ENCODE data around the gene TSEN15. TPM values are rescaled to one million over a fixed set of nuclear protein-coding genes. Genes with fewer than 3 reads are reported as not detected.
A peak's percentile ranks its signal among the peaks of the same experiment; 100 is the strongest.
"Not testable (repeated sequence)": the region's sequence is repeated elsewhere in the genome, so short reads cannot be mapped to it uniquely, and the experiment has no call there.

The TSEN15 gene
- total RNA-seq, 6 donors from 2014 or later = 25.0 to 39.9 (median 27.3) TPM

DNA sequence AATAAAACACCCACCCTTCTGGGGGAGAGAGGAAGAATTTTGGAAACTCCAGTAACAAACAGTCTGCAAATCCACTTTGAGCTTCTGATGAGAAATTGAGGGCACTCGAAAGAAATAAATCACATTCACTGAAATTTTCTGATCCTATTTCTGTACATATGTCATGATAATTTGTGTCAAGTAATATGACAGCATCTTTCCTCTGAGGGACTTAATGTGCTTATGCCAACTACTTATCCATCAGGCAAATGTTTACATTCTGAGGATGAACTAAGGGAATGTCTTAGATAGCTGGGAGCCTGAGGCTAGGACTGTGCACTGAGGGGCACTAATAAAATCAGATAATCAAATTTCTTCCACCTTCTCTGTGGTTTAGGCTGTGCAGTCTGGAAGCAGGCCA is 44.5 kb downstream of the TSEN15 start:
- no peaks in the 10 kb centered on the region for H3K4me1 ChIP-seq
- 96 to 100% methylated on average over 1 of the region's 1 CpG for WGBS, 2 donors

DNA sequence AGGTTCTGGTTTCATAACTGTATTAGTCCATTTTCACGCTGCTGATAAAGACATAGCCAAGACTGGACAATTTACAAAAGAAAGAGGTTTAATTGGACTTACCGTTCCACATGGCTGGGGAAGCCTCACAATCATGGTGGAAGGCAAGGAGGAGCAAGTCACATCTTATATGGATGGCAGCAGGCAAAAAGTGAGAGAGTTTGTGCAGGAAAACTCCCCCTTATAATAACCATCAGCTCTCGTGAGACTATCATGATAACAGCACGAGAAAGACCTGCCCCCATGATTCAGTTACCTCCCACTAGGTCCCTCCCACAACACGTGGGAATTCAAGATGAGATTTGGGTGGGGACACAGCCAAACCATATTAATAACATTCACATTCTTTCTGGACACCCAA is 45.0 kb downstream of the TSEN15 start:
- 94 to 97% methylated on average over 5 of the region's 5 CpGs for WGBS, 2 donors
- not testable (repeated sequence) for H3K9me3 ChIP-seq; DNase-seq; H3K27ac ChIP-seq; H3K27me3 ChIP-seq; H3K4me3 ChIP-seq; H3K4me1 ChIP-seq; H3K36me3 ChIP-seq; ATAC-seq (ENCODE audit: low FRiP score in 2 of 2)

More for the DNA sequence above, 44.5 kb downstream of the TSEN15 start:
- no peaks in the 10 kb centered on the region for H3K27me3 ChIP-seq
- no peak overlapping the region for H3K27ac ChIP-seq
- TF ChIP-seq, protein P1, sequence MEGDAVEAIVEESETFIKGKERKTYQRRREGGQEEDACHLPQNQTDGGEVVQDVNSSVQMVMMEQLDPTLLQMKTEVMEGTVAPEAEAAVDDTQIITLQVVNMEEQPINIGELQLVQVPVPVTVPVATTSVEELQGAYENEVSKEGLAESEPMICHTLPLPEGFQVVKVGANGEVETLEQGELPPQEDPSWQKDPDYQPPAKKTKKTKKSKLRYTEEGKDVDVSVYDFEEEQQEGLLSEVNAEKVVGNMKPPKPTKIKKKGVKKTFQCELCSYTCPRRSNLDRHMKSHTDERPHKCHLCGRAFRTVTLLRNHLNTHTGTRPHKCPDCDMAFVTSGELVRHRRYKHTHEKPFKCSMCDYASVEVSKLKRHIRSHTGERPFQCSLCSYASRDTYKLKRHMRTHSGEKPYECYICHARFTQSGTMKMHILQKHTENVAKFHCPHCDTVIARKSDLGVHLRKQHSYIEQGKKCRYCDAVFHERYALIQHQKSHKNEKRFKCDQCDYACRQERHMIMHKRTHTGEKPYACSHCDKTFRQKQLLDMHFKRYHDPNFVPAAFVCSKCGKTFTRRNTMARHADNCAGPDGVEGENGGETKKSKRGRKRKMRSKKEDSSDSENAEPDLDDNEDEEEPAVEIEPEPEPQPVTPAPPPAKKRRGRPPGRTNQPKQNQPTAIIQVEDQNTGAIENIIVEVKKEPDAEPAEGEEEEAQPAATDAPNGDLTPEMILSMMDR (IDR thresholded peaks at IDR 0.05) = no peak
- TF ChIP-seq POLR2AphosphoS5 (IDR thresholded peaks at IDR 0.05) = no peak
- TF ChIP-seq POLR2A (IDR thresholded peaks at IDR 0.05) = no peak
- TF ChIP-seq EP300 (IDR thresholded peaks at IDR 0.05) = no peak
- H3K9me3 ChIP-seq = no peaks in the 10 kb centered on the region
- no peaks in the 10 kb centered on the region for H3K36me3 ChIP-seq
- no peak overlapping the region for H3K4me3 ChIP-seq
- DNase-seq = no peak
- no peak for ATAC-seq (ENCODE audit: low FRiP score in 2 of 2)

DNA sequence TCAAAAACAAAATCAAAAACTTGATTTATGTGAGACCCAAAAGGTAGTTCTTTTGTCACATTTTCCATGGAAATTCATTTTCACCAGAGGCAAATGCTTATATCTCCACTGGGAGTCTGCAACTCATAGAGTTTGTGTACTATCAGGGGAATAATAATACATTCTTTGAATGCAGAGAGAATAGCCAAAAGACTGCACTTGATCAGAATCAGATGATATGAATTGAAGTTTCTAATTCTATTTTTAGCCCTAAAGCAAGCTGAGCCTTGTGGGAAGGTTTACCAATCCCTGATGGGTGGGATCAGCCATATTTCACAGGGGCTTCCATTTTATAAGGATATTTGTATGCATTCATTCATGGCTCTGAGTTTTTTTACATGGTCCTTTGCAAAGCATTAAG is 49.6 kb downstream of the TSEN15 start:
- TF ChIP-seq, protein P1 (IDR thresholded peaks at IDR 0.05) = no peak
- Histone ChIP-seq H3K4me1 (no peaks in the 10 kb centered on the region), H3K4me3 (no peak overlapping the region), H3K27me3 (no peaks in the 10 kb centered on the region), H3K36me3 (no peaks in the 10 kb centered on the region), H3K27ac (no peak overlapping the region), H3K9me3 (peaks cover 0 to 3% (median 0%) of the 10 kb centered on the region in 4 donors)
- DNase-seq (no peak), ATAC-seq (ENCODE audit: low FRiP score in 2 of 2) (no peak)

DNA sequence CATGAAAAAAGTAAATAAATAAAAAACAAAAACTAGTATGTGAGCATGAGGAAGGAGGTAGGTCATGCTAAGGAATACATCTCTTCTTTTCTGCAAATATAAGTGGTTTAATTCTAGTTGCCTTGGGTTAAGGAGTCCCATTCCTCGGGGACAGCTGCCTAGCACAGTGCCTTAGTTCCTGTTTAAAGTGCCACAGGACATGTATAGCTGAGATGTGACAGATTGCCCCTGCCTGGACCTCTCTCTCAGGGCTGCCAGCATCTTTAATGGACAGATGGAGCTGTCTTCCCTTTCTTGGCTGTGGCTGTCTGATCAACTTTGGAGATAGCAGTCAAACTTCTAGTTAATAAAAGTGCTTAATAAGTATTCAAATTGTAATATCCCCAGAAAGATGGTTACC is 50.0 kb downstream of the TSEN15 start:
- 48 to 59% methylated on average over 1 of the region's 1 CpG for WGBS, 2 donors
- Histone ChIP-seq H3K4me1 (no peaks in the 10 kb centered on the region), H3K27ac (no peak overlapping the region), H3K4me3 (no peak overlapping the region), H3K36me3 (no peaks in the 10 kb centered on the region), H3K27me3 (no peaks in the 10 kb centered on the region), H3K9me3 (peaks cover 0 to 3% (median 0%) of the 10 kb centered on the region in 4 donors)
- ATAC-seq (ENCODE audit: low FRiP score in 2 of 2) = no peak
- TF ChIP-seq EP300 (IDR thresholded peaks at IDR 0.05) = no peak
- no peak for TF ChIP-seq POLR2AphosphoS5 (IDR thresholded peaks at IDR 0.05)
- TF ChIP-seq, protein P1 (IDR thresholded peaks at IDR 0.05) = no peak
- TF ChIP-seq POLR2A (IDR thresholded peaks at IDR 0.05) = no peak
- no peak for DNase-seq

DNA sequence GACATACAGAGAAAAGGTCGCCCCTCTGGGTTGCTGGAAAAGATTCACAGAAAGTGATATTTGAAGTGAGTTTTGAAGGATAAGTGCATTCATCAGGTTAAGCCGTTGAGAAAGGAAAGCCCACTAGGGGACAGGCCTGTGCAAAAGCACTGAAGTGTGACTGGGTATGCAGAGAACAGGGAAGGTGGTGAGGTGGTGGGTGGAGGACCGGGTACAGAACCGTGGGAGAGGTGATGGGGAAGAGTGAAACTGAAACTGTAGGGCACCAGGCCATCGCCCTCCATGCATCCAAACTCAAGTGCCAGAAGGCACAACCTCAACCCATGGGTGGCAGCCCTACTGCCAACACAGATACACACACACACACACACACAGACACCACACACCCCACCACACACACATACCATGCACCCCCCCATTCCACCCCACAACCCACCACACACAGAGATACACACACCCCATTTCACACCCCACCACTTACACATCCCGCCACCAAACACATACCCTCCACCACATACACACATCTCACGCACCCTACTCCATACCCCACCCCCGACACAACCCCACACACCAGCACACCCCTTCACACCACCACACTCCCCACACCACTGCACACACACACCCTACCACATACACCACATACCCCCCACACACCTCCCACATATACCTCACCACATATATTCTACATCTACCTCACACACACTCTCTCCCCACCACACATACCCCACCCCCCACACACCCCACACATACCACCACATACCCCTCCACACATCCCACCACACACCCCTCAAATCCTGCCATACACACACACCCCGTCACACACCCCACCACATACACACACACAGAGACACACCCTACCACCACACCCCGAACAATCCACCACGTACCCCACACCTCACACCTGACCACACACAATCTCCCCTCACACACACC is 59.0 kb downstream of the TSEN15 start:
- Histone ChIP-seq H3K9me3 (no peaks in the 10 kb centered on the region), H3K4me1 (no peaks in the 10 kb centered on the region), H3K27me3 (no peaks in the 10 kb centered on the region), H3K4me3 (no peak overlapping the region), H3K27ac (no peak overlapping the region), H3K36me3 (no peaks in the 10 kb centered on the region)
- DNase-seq (no peak), ATAC-seq (ENCODE audit: low FRiP score in 2 of 2) (peak in 1 of 2 donors; percentile 49)
- TF ChIP-seq POLR2AphosphoS5 (IDR thresholded peaks at IDR 0.05) = no peak
- TF ChIP-seq, protein P1 (IDR thresholded peaks at IDR 0.05) = no peak
- TF ChIP-seq EP300 (IDR thresholded peaks at IDR 0.05) = no peak
- TF ChIP-seq POLR2A (IDR thresholded peaks at IDR 0.05) = no peak
- WGBS, 2 donors = 85% methylated on average over 11 of the region's 11 CpGs

All from upper lobe of left lung (tissue), 6 donors.